Glutamatergic neuron (in vitro differentiated cells): ENCODE results near the gene NIPA2. TPM values are rescaled to one million over a fixed set of nuclear protein-coding genes. Genes with fewer than 3 reads are reported as not detected.

ENCODE experiments used
- DNase-seq: peaks from one replicate; pipeline ENCODE4 v3.0.0; 2022
- H3K27ac Mint-ChIP-seq: one replicate; pipeline ENCODE4 v1.8.0; 2020; ENCODE audit warnings: mild to moderate bottlenecking, mixed read lengths, inconsistent platforms; ENCODE audit not compliant: unreplicated experiment
- H3K27me3 Mint-ChIP-seq: one replicate; pipeline ENCODE4 v1.8.0; 2020; ENCODE audit warnings: mild to moderate bottlenecking, moderate library complexity, mixed read lengths, inconsistent platforms; ENCODE audit not compliant: unreplicated experiment
- H3K36me3 Mint-ChIP-seq: one replicate; pipeline ENCODE4 v1.8.0; 2020; ENCODE audit warnings: mild to moderate bottlenecking, mixed read lengths, inconsistent platforms; ENCODE audit not compliant: unreplicated experiment
- H3K4me1 Mint-ChIP-seq: one replicate; pipeline ENCODE4 v1.8.0; 2020; ENCODE audit warnings: mild to moderate bottlenecking, low read depth, mixed read lengths, inconsistent platforms; ENCODE audit not compliant: unreplicated experiment
- H3K4me3 Mint-ChIP-seq: one replicate; pipeline ENCODE4 v1.8.0; 2020; ENCODE audit warnings: mild to moderate bottlenecking, mixed read lengths, inconsistent platforms; ENCODE audit not compliant: unreplicated experiment
- H3K9me3 Mint-ChIP-seq: one replicate; pipeline ENCODE4 v1.8.0; 2020; ENCODE audit warnings: mild to moderate bottlenecking, moderate library complexity, mixed read lengths, inconsistent platforms; ENCODE audit not compliant: unreplicated experiment
- CTCF ChIP-seq: fragments of 200-600 bp; sonication (generic); IDR thresholded peaks from one replicate; pipeline ENCODE4 v1.5.0; 2021; ENCODE audit not compliant: partially characterized antibody, unreplicated experiment
- total RNA-seq: library from RNA; stranded (reverse); fragmentation: NEBNext Ultra II Directional; extraction: Animal tissue kit (Norgen Biotek cat#: 25700); gene quantifications from one replicate; pipeline ENCODE4 v1.2.1, GENCODE V29; 2021; ENCODE audit not compliant: unreplicated experiment

Gene NIPA2
- total RNA-seq, 1 donor from 2014 or later: 121 TPM

DNA sequence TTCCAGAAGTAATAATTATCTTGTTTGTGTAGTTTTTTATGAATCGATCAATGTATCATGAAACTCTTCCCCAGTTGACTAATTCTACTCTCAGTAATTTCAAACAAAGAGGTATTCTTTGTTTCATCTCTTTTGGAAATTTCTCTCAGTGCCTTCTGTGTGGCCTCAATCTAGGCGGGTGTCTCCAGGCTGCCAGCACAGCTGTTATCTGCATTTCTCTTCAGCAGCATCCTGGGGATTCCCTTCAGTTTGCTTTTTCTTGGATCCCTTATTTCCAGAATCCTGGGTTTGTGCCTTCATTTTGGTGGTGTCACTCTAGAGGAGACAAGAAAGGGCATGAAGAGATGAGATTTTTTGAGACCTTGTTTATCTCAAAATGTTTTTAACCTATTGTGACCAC lies 22.7 kb downstream of the NIPA2 start:
- TF ChIP-seq CTCF: no peak
- H3K4me1 Mint-ChIP-seq: peaks cover 15% of the 10 kb centered on the region
- no peak for DNase-seq
- peaks cover 5% of the 10 kb centered on the region for H3K9me3 Mint-ChIP-seq
- H3K4me3 Mint-ChIP-seq: no peak overlapping the region
- H3K27me3 Mint-ChIP-seq: peaks cover 3% of the 10 kb centered on the region
- H3K27ac Mint-ChIP-seq: peak overlapping the region; percentile 82
- no peaks in the 10 kb centered on the region for H3K36me3 Mint-ChIP-seq

- H3K4me3 Mint-ChIP-seq: no peak overlapping the region
- peaks cover 3% of the 10 kb centered on the region for H3K27me3 Mint-ChIP-seq
- no peak for TF ChIP-seq CTCF
- DNase-seq: no peak
- peaks cover 5% of the 10 kb centered on the region for H3K9me3 Mint-ChIP-seq
- no peak overlapping the region for H3K27ac Mint-ChIP-seq
- H3K36me3 Mint-ChIP-seq: no peaks in the 10 kb centered on the region
- peaks cover 15% of the 10 kb centered on the region for H3K4me1 Mint-ChIP-seq
Observed at GRCh38 chr15:22863356-22863755, 24.9 kb downstream of the NIPA2 start.

DNA sequence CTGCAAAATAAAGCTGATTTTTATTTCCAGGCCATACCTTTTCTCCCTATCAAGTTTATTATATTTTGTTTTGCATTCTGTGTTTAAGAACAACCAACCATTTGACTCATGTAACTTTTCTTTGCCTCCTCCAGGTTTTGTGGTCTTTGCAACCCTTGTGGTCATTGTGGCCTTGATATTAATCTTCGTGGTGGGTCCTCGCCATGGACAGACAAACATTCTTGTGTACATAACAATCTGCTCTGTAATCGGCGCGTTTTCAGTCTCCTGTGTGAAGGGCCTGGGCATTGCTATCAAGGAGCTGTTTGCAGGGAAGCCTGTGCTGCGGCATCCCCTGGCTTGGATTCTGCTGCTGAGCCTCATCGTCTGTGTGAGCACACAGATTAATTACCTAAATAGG lies 27.6 kb downstream of the NIPA2 start:
- no peak for TF ChIP-seq CTCF
- DNase-seq: no peak
- H3K27ac Mint-ChIP-seq: peak overlapping the region; percentile 24
- peaks cover 4% of the 10 kb centered on the region for H3K36me3 Mint-ChIP-seq
- no peak overlapping the region for H3K4me3 Mint-ChIP-seq
- peaks cover 8% of the 10 kb centered on the region for H3K9me3 Mint-ChIP-seq
- H3K4me1 Mint-ChIP-seq: peaks cover 9% of the 10 kb centered on the region
- no peaks in the 10 kb centered on the region for H3K27me3 Mint-ChIP-seq

GRCh38 chr15:22867886-22868285 lies 29.4 kb downstream of the NIPA2 start:
- no peak overlapping the region for H3K27ac Mint-ChIP-seq
- H3K4me1 Mint-ChIP-seq: peaks cover 10% of the 10 kb centered on the region
- no peak for TF ChIP-seq CTCF
- H3K4me3 Mint-ChIP-seq: no peak overlapping the region
- peaks cover 2% of the 10 kb centered on the region for H3K27me3 Mint-ChIP-seq
- peaks cover 4% of the 10 kb centered on the region for H3K36me3 Mint-ChIP-seq
- DNase-seq: no peak
- H3K9me3 Mint-ChIP-seq: peaks cover 8% of the 10 kb centered on the region

- H3K4me3 Mint-ChIP-seq: no peak overlapping the region
- no peak for DNase-seq
- TF ChIP-seq CTCF: no peak
- H3K9me3 Mint-ChIP-seq: peaks cover 10% of the 10 kb centered on the region
- H3K27ac Mint-ChIP-seq: no peak overlapping the region
- peaks cover 4% of the 10 kb centered on the region for H3K36me3 Mint-ChIP-seq
- peaks cover 4% of the 10 kb centered on the region for H3K27me3 Mint-ChIP-seq
- H3K4me1 Mint-ChIP-seq: peaks cover 16% of the 10 kb centered on the region
Observed at GRCh38 chr15:22868495-22868894, 30.0 kb downstream of the NIPA2 start.
